Measurements from ENCODE around the gene LAMB1. TPM values are rescaled to one million over a fixed set of nuclear protein-coding genes. Genes with fewer than 3 reads are reported as not detected.

Gene LAMB1
- total and polyA plus RNA-seq, 2 of the 13 experiments (the other 11 are each of a cell fraction or from before 2014, with no cell fraction given), result 109 to 124 TPM

GRCh38 chr7:107948645-107949442, 54.1 kb downstream of the LAMB1 start (continued):
- peak; percentile 57 for TF ChIP-seq PAXIP1 (CRISPR knock-in tag; conservative IDR thresholded peaks at IDR 0.05)
- no peak for TF ChIP-seq RBAK (CRISPR knock-in tag; IDR thresholded peaks at IDR 0.05)
- no peak for TF ChIP-seq ELK4 (CRISPR knock-in tag; IDR thresholded peaks at IDR 0.05; ENCODE audit: borderline replicate concordance)
- TF ChIP-seq TOPORS (CRISPR knock-in tag; IDR thresholded peaks at IDR 0.05), result no peak
- TF ChIP-seq TEF (CRISPR knock-in tag; IDR thresholded peaks at IDR 0.05), result peak; percentile 43; the same call in 1 of the 2 replicates
- peak; percentile 85 for TF ChIP-seq NCOA2 (CRISPR knock-in tag; IDR thresholded peaks at IDR 0.05)
- peak; percentile 88 for TF ChIP-seq NR2F6 (IDR thresholded peaks at IDR 0.05)
- TF ChIP-seq NR2F6 (CRISPR knock-in tag; IDR thresholded peaks at IDR 0.05), result peak; percentile 72; the same call in 1 of the 2 replicates
- TF ChIP-seq ZNF350 (CRISPR knock-in tag; IDR thresholded peaks at IDR 0.05; ENCODE audit: borderline replicate concordance, low read depth), result no peak
- no peak for TF ChIP-seq ZNF253 (CRISPR knock-in tag; IDR thresholded peaks at IDR 0.05; ENCODE audit: borderline replicate concordance)
- TF ChIP-seq MLLT10 (CRISPR knock-in tag; IDR thresholded peaks at IDR 0.05), result no peak
- TF ChIP-seq FOXP4 (CRISPR knock-in tag; IDR thresholded peaks at IDR 0.05), result peak; percentile 35
- TF ChIP-seq ZNF274 (CRISPR knock-in tag; IDR thresholded peaks at IDR 0.05), result no peak
- TF ChIP-seq MAFK (conservative IDR thresholded peaks at IDR 0.05 in 1 of 2, IDR thresholded peaks at IDR 0.05 in 1 of 2; ENCODE audit: low read length in 2 of 2), result no peak
- no peak for TF ChIP-seq FOXA1 (IDR thresholded peaks at IDR 0.05)
- peak; percentile 39; the same call in 1 of the 2 replicates for TF ChIP-seq FOXA1 (CRISPR knock-in tag; IDR thresholded peaks at IDR 0.05)
- TF ChIP-seq YY1 (IDR thresholded peaks at IDR 0.05; ENCODE audit: insufficient read depth, insufficient replicate concordance, low read depth, low read length), result no peak
- peak; percentile 62; the same call in 1 of the 2 replicates for TF ChIP-seq ISL2 (CRISPR knock-in tag; IDR thresholded peaks at IDR 0.05)
- peak; percentile 48; the same call in 1 of the 2 replicates for TF ChIP-seq ZBTB26 (CRISPR knock-in tag; IDR thresholded peaks at IDR 0.05; ENCODE audit: borderline replicate concordance)
- TF ChIP-seq TBX3 (IDR thresholded peaks at IDR 0.05; ENCODE audit: borderline replicate concordance), result no peak

Measured in HepG2 (cell line).